GM12878 (cell line): ENCODE data around the gene TBCB. TPM values are rescaled to one million over a fixed set of nuclear protein-coding genes. Genes with fewer than 3 reads are reported as not detected.

Source experiments
- ATAC-seq: fragments of 200-7000 bp; cut with Tn5 transposase; 3 replicates; pipeline ENCODE4 v1.9.1; 2020; ENCODE audit warnings: mild to moderate bottlenecking, moderate library complexity
- BruUV-seq: library from RNA; stranded (reverse); fragments of 400-500 nt; replicated peaks from 2 replicates; lab custom pipeline; 2021; lab: Mats Ljungman, UMichigan
- CTCF ChIA-PET: fragments of 300-600 bp; sonication (Branson Sonifier 250); formaldehyde crosslinking; extraction: SDS; loops from one replicate; lab custom pipeline; 2021; ENCODE audit warnings: inconsistent platforms; lab: Yijun Ruan, JAX
- POLR2A ChIA-PET: fragments of 350-600 bp; formaldehyde crosslinking; extraction: SDS; loops from one replicate; lab custom pipeline; 2021; ENCODE audit warnings: inconsistent platforms; lab: Charles Lee
- RAD21 ChIA-PET: fragments of 300-600 bp; sonication (Branson Sonifier 250); formaldehyde crosslinking; loops from one replicate; lab custom pipeline; 2023; ENCODE audit warnings: antibody characterized with exemption; ENCODE audit not compliant: unreplicated experiment; lab: Charles Lee
- SMC1A ChIA-PET: fragments of 300-600 bp; sonication (Branson Sonifier 250); formaldehyde crosslinking; loops from one replicate; lab custom pipeline; 2023; ENCODE audit not compliant: unreplicated experiment, uncharacterized antibody; lab: Charles Lee
- DNase-seq: peaks from one replicate; pipeline ENCODE4 v3.0.0-alpha.2; 2011; ENCODE audit warnings: low read depth, low spot score
- FAIRE-seq: peaks from 3 replicates; lab custom pipeline; 2011; peaks lifted over from hg19 to GRCh38; lab: Jason Lieb, UNC
- H2AFZ ChIP-seq: 2 replicates; pipeline ENCODE4 v1.6.0; 2011; ENCODE audit warnings: low read depth, low read length, control low read depth; ENCODE audit not compliant: control insufficient read depth
- H3K27ac ChIP-seq: 2 replicates; pipeline ENCODE4 v1.5.1; 2011; ENCODE audit warnings: control low read depth; ENCODE audit not compliant: control insufficient read depth, insufficient read depth
- H3K27me3 ChIP-seq, 2 experiments: replicated peaks in 1 of 2; 2 replicates each; pipeline versions ENCODE4 v1.6.0 to v1.6.1; 2011; ENCODE audit warnings: low read length in 1 of 2; ENCODE audit not compliant: control insufficient read depth in 2 of 2, insufficient read depth in 2 of 2
- H3K36me3 ChIP-seq, 2 experiments: 2 replicates each; pipeline ENCODE4 v1.5.1; 2011; ENCODE audit warnings: low read length in 1 of 2; ENCODE audit not compliant: control insufficient read depth in 2 of 2, insufficient read depth in 2 of 2
- H3K4me1 ChIP-seq: 2 replicates; pipeline ENCODE4 v1.6.1; 2011; ENCODE audit warnings: mild to moderate bottlenecking, low read length, moderate library complexity, mixed read lengths; ENCODE audit not compliant: control insufficient read depth, insufficient read depth
- H3K4me2 ChIP-seq: 2 replicates; pipeline ENCODE4 v1.6.0; 2011; ENCODE audit warnings: control low read depth; ENCODE audit not compliant: control insufficient read depth, insufficient read depth
- H3K4me3 ChIP-seq: fragments of 200-600 bp; sonication (generic); 2 replicates; pipeline ENCODE4 v1.5.1; 2016
- H3K79me2 ChIP-seq: 2 replicates; pipeline ENCODE4 v1.6.0; 2011; ENCODE audit warnings: low read length; ENCODE audit not compliant: control insufficient read depth, insufficient read depth
- H3K9ac ChIP-seq: 2 replicates; pipeline ENCODE4 v1.8.0; 2011; ENCODE audit warnings: low read length, control low read depth, mixed read lengths; ENCODE audit not compliant: control insufficient read depth, insufficient read depth
- H3K9me3 ChIP-seq: replicated peaks from 3 replicates; pipeline ENCODE4 v1.5.1; 2011; ENCODE audit warnings: mild to moderate bottlenecking, low read length; ENCODE audit not compliant: control insufficient read depth, insufficient read depth
- H4K20me1 ChIP-seq: 2 replicates; pipeline ENCODE4 v1.6.0; 2011; ENCODE audit not compliant: control insufficient read depth, insufficient read depth
- BCLAF1 ChIP-seq: fragments of 450-650 bp; IDR thresholded peaks from 2 replicates; pipeline ENCODE4 v1.6.1; 2017; ENCODE audit warnings: antibody characterized with exemption, mild to moderate bottlenecking, moderate library complexity
- CREM ChIP-seq: IDR thresholded peaks from 2 replicates; pipeline ENCODE4 v1.6.1; 2014; ENCODE audit warnings: antibody characterized with exemption, low read depth
- MTA2 ChIP-seq: fragments of 450-650 bp; IDR thresholded peaks from 2 replicates; pipeline ENCODE4 v1.6.1; 2016; ENCODE audit warnings: low read depth, mild to moderate bottlenecking, moderate library complexity
- NR2C1 ChIP-seq: fragments of 450-650 bp; IDR thresholded peaks from 2 replicates; pipeline ENCODE4 v1.6.1; 2017; ENCODE audit warnings: antibody characterized with exemption, mild to moderate bottlenecking, moderate library complexity
- NRF1 ChIP-seq: conservative IDR thresholded peaks from 2 replicates; pipeline ENCODE4 v1.6.1; 2011; ENCODE audit warnings: mild to moderate bottlenecking, low read depth, low read length, improper control_type of control experiment
- WGBS: methylation state at CpG from one replicate; pipeline ENCODE4 v1.1.6; 2016; ENCODE audit warnings: low lambda C conversion rate; ENCODE audit not compliant: insufficient replicate concordance, insufficient coverage; ENCODE audit errors: missing lambda C conversion rate; 5-methylcytosine and 5-hydroxymethylcytosine counted together
- in situ Hi-C: fragments of 300-500 bp; cut with MboI; formaldehyde crosslinking; loops from 9 replicates; pipeline ENCODE4 v1.14.3; 2018; ENCODE audit warnings: mixed read lengths
- intact Hi-C: fragments of 100-400 bp; cut with micrococcal nuclease; formaldehyde crosslinking; loops from one replicate; pipeline ENCODE4 v1.14.2; 2022; ENCODE audit not compliant: unreplicated experiment
- polyA plus RNA-seq, 11 experiments: library from polyadenylated mRNA; depleted of rRNA in 4 of 11; unstranded in 6 of 11; stranded (reverse) in 5 of 11; fragments of >200 nt; fragmentation: Nextera tagmentation in 4 of 11; fragmentation: Illumina TruSeq in 1 of 11; extraction: Ambion mirVana in 4 of 11; extraction: Trizol in 1 of 11; gene quantifications; 1 replicate in 1 of 11; 2 replicates in 10 of 11; pipeline versions ENCODE4 v1.2.1 to v1.2.3, GENCODE V29; 2011 to 2016; ENCODE audit warnings: inconsistent platforms in 2 of 11, missing spikeins in 2 of 11, low read depth in 1 of 11
- total RNA-seq, 4 experiments: library from RNA; depleted of rRNA in 3 of 4; stranded (reverse); fragments of >200 nt in 3 of 4; fragmentation: Illumina TruSeq in 1 of 4; extraction: Trizol in 1 of 4; gene quantifications; 2 replicates each; pipeline versions ENCODE4 v1.2.1 to v1.2.3, GENCODE V29; 2013 to 2021
- TF ChIP-seq, protein P1 (sequence below): fragments of 450-650 bp; IDR thresholded peaks from 2 replicates; pipeline ENCODE4 v1.6.1; 2018; ENCODE audit warnings: borderline replicate concordance, mild to moderate bottlenecking; ENCODE audit not compliant: partially characterized antibody
- TF ChIP-seq, protein P2 (sequence below): fragments of 450-650 bp; formaldehyde crosslinking; IDR thresholded peaks from 2 replicates; pipeline ENCODE4 v1.4.0; 2022; ENCODE audit warnings: mild to moderate bottlenecking, moderate library complexity

The TBCB gene
- total and polyA plus RNA-seq, 10 of the 15 experiments (the other 5 are each of a cell fraction or from before 2014, with no cell fraction given): 9.4 to 193 (median 126) TPM

- TF ChIP-seq, protein P1, sequence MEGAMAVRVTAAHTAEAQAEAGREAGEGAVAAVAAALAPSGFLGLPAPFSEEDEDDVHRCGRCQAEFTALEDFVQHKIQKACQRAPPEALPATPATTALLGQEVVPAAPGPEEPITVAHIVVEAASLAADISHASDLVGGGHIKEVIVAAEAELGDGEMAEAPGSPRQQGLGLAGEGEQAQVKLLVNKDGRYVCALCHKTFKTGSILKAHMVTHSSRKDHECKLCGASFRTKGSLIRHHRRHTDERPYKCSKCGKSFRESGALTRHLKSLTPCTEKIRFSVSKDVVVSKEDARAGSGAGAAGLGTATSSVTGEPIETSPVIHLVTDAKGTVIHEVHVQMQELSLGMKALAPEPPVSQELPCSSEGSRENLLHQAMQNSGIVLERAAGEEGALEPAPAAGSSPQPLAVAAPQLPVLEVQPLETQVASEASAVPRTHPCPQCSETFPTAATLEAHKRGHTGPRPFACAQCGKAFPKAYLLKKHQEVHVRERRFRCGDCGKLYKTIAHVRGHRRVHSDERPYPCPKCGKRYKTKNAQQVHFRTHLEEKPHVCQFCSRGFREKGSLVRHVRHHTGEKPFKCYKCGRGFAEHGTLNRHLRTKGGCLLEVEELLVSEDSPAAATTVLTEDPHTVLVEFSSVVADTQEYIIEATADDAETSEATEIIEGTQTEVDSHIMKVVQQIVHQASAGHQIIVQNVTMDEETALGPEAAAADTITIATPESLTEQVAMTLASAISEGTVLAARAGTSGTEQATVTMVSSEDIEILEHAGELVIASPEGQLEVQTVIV: no peak
- no peak for TF ChIP-seq BCLAF1
Measured at GRCh38 chr19:36115453-36116343, at the start of gene TBCB (continued).

GRCh38 chr19:36067681-36068080, 47.6 kb upstream of the TBCB start:
- no peaks in the 10 kb centered on the region for H3K9me3 ChIP-seq
- H4K20me1 ChIP-seq: no peaks in the 10 kb centered on the region
- H3K4me2 ChIP-seq: no peak overlapping the region
- no peak overlapping the region for H3K4me3 ChIP-seq
- H3K27ac ChIP-seq: no peak overlapping the region
- DNase-seq (no peak), ATAC-seq (no peak), FAIRE-seq (no peak)
- peaks cover 8 to 34% of the 10 kb centered on the region in 2 experiments; a peak in 3 of 4 replicates for H3K36me3 ChIP-seq
- intact Hi-C loops (no loop called here), in situ Hi-C loops (no loop called here)
- CTCF ChIA-PET: no interaction called here
- no peak overlapping the region for H3K9ac ChIP-seq
- no TSS peak for BruUV-seq
- RAD21 ChIA-PET: no interaction called here
- POLR2A ChIA-PET: no interaction called here
- no peaks in the 10 kb centered on the region for H3K79me2 ChIP-seq
- SMC1A ChIA-PET: no interaction called here
- H3K27me3 ChIP-seq: no peaks in the 10 kb centered on the region
- WGBS: 93% methylated on average over 11 of the region's 11 CpGs
- H2AFZ ChIP-seq: no peak overlapping the region
- H3K4me1 ChIP-seq: no peaks in the 10 kb centered on the region
- TF ChIP-seq CREM (no peak), NR2C1 (no peak), MTA2 (no peak), NRF1 (no peak)
- TF ChIP-seq, protein P2, sequence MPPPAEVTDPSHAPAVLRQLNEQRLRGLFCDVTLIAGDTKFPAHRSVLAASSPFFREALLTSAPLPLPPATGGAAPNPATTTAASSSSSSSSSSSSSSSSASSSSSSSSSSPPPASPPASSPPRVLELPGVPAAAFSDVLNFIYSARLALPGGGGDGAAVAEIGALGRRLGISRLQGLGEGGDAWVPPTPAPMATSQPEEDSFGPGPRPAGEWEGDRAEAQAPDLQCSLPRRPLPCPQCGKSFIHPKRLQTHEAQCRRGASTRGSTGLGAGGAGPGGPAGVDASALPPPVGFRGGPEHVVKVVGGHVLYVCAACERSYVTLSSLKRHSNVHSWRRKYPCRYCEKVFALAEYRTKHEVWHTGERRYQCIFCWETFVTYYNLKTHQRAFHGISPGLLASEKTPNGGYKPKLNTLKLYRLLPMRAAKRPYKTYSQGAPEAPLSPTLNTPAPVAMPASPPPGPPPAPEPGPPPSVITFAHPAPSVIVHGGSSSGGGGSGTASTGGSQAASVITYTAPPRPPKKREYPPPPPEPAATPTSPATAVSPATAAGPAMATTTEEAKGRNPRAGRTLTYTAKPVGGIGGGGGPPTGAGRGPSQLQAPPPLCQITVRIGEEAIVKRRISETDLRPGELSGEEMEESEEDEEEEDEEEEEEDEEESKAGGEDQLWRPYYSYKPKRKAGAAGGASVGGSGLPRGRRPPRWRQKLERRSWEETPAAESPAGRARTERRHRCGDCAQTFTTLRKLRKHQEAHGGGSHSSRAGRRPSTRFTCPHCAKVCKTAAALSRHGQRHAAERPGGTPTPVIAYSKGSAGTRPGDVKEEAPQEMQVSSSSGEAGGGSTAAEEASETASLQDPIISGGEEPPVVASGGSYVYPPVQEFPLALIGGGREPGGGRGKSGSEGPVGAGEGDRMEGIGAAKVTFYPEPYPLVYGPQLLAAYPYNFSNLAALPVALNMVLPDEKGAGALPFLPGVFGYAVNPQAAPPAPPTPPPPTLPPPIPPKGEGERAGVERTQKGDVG (CRISPR knock-in tag): no peak
